Progenitor cell of endocrine pancreas (in vitro differentiated cells): Measurements from ENCODE around the gene EZR. TPM values are rescaled to one million over a fixed set of nuclear protein-coding genes. Genes with fewer than 3 reads are reported as not detected.

Source experiments
- DNase-seq: peaks from one replicate; pipeline ENCODE4 v3.0.0; 2021; ENCODE audit warnings: low spot score; ENCODE audit not compliant: unreplicated experiment
- H3K27ac Mint-ChIP-seq: 2 replicates; pipeline ENCODE4 v1.8.0; 2021; ENCODE audit warnings: mild to moderate bottlenecking, moderate library complexity, mixed read lengths
- H3K27me3 Mint-ChIP-seq: 2 replicates; pipeline ENCODE4 v1.8.0; 2021; ENCODE audit warnings: mixed read lengths
- H3K36me3 Mint-ChIP-seq: 2 replicates; pipeline ENCODE4 v1.8.0; 2022; ENCODE audit warnings: mixed read lengths; ENCODE audit not compliant: insufficient read depth
- H3K4me1 Mint-ChIP-seq: 2 replicates; pipeline ENCODE4 v1.8.0; 2021; ENCODE audit warnings: low read depth, mixed read lengths
- H3K4me3 Mint-ChIP-seq: 2 replicates; pipeline ENCODE4 v1.8.0; 2021; ENCODE audit warnings: low read depth, mild to moderate bottlenecking, moderate library complexity, mixed read lengths
- H3K9me3 Mint-ChIP-seq: 2 replicates; pipeline ENCODE4 v1.8.0; 2021; ENCODE audit warnings: low read depth, mixed read lengths
- total RNA-seq: library from RNA; stranded (reverse); gene quantifications from 2 replicates; pipeline ENCODE4 v1.2.1, GENCODE V29; 2021
- TF ChIP-seq, protein P1 (sequence below): fragments of 200-600 bp; sonication (generic); IDR thresholded peaks from one replicate; pipeline ENCODE4 v1.5.0; 2021; ENCODE audit warnings: antibody characterized with exemption, mild to moderate bottlenecking; ENCODE audit not compliant: unreplicated experiment

The EZR gene
- total RNA-seq, 1 donor from 2014 or later = 258 TPM

DNA sequence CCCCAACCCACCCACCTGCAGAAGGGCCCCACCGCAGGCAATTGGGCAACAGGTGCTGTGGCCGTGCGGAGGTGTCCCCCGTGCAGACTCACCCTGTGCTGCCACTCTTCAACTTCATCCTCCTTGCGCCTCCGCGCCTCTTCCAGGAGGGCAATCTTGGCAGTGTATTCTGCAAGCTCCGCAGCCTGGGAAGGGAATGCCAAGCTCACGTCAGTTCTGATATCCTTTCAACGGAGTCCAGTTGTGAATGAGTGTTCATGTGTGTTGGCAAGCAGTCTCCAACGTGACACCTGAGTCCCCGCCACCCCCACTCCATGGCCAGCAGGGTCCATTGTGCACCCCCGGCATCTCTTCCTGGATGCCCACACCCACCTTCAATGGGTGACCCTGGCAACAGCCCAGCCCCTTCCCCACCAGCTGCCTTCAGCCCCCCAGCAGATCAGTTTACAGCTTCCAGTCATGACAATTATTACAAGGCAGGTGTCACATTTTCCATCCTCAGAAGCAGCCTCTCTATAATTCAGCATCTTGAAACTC is 49.9 kb downstream of the EZR start:
- no peak overlapping the region for H3K4me3 Mint-ChIP-seq
- no peaks in the 10 kb centered on the region for H3K27me3 Mint-ChIP-seq
- H3K9me3 Mint-ChIP-seq = no peaks in the 10 kb centered on the region
- peaks cover 7% of the 10 kb centered on the region for H3K4me1 Mint-ChIP-seq
- no peak for DNase-seq
- peak overlapping the region; percentile 75 for H3K27ac Mint-ChIP-seq
- TF ChIP-seq, protein P1, sequence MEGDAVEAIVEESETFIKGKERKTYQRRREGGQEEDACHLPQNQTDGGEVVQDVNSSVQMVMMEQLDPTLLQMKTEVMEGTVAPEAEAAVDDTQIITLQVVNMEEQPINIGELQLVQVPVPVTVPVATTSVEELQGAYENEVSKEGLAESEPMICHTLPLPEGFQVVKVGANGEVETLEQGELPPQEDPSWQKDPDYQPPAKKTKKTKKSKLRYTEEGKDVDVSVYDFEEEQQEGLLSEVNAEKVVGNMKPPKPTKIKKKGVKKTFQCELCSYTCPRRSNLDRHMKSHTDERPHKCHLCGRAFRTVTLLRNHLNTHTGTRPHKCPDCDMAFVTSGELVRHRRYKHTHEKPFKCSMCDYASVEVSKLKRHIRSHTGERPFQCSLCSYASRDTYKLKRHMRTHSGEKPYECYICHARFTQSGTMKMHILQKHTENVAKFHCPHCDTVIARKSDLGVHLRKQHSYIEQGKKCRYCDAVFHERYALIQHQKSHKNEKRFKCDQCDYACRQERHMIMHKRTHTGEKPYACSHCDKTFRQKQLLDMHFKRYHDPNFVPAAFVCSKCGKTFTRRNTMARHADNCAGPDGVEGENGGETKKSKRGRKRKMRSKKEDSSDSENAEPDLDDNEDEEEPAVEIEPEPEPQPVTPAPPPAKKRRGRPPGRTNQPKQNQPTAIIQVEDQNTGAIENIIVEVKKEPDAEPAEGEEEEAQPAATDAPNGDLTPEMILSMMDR = no peak
- peaks cover 52% of the 10 kb centered on the region for H3K36me3 Mint-ChIP-seq

DNA sequence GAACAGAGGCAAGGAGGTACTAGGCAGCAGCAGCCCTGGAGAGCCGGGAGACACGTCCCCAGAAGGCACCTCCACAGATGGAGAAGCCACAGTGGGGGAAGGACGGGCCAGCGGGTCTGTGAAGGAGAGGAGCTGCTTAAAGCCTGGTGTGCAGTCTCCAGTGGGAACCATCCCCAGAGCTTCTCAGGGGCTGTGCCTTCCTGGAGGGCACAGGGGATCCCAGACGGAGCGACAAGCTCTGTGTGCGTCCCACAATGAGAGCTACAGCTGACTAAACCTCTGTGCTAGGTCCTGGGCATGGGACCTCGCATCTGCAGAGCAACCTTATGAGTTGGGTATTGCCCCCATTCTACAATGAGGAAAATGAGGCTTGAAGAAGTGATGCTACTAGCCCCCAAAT is 50.7 kb downstream of the EZR start:
- no peak overlapping the region for H3K4me3 Mint-ChIP-seq
- no peaks in the 10 kb centered on the region for H3K9me3 Mint-ChIP-seq
- no peaks in the 10 kb centered on the region for H3K27me3 Mint-ChIP-seq
- TF ChIP-seq, protein P1 = no peak
- DNase-seq = no peak
- peak overlapping the region; percentile 75 for H3K27ac Mint-ChIP-seq
- H3K36me3 Mint-ChIP-seq = peaks cover 52% of the 10 kb centered on the region
- peaks cover 9% of the 10 kb centered on the region for H3K4me1 Mint-ChIP-seq

DNA sequence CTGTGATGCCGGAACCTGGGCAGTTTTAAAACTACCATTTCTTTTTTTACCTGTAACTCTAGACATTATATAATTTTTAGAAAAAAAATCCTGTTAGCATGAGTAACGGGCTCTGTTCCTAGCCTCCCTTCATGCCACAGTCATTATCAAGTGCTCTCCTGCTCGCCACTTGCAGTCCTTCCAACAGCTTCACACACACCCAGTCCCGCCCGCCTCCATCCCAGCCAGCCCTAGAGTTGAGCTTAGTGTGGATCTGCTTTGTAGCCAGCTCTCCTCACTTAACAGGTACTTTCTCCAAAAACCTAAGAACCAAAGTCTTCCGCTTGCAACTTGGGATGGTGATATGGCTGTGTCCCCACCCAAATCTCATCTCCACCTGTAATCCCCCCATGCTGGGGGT is 51.5 kb downstream of the EZR start:
- Mint-ChIP-seq H3K9me3 (no peaks in the 10 kb centered on the region), H3K27me3 (no peaks in the 10 kb centered on the region), H3K4me3 (no peak overlapping the region), H3K27ac (peak overlapping the region; percentile 75), H3K36me3 (peaks cover 51% of the 10 kb centered on the region), H3K4me1 (peaks cover 15% of the 10 kb centered on the region)
- TF ChIP-seq, protein P1 = no peak
- no peak for DNase-seq

GRCh38 chr6:158766621-158767455 is 52.3 kb downstream of the EZR start:
- Mint-ChIP-seq H3K27ac (peak overlapping the region; percentile 87), H3K27me3 (no peaks in the 10 kb centered on the region), H3K36me3 (peaks cover 48% of the 10 kb centered on the region)

DNA sequence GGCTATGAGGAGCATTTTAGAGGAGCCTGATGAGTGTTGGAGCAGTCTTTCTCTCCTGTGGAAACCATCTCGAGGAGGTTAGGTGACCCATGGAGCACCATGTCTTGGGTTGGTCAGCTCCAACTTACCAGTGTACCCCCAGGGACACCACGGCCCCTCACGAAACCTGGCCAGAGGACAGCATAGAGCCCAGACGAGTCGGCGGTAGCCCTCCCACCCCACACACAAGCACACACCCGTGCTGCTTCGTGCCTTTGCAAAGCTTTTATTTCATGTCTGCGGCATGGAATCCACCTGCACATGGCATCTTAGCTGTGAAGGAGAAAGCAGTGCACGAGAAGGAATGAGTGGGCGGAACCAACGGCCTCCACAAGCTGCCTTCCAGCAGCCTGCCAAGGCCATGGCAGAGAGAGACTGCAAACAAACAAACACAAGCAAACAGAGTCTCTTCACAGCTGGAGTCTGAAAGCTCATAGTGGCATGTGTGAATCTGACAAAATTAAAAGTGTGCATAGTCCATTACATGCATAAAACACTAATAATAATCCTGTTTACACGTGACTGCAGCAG is 53.6 kb downstream of the EZR start:
- Mint-ChIP-seq H3K36me3 (peaks cover 38% of the 10 kb centered on the region), H3K27me3 (no peaks in the 10 kb centered on the region), H3K27ac (peak overlapping the region; percentile 12), H3K4me1 (peaks cover 18% of the 10 kb centered on the region), H3K4me3 (no peak overlapping the region), H3K9me3 (no peaks in the 10 kb centered on the region)
- TF ChIP-seq, protein P1 = no peak
- DNase-seq = no peak

More at GRCh38 chr6:158766621-158767455, 52.3 kb downstream of the EZR start:
- TF ChIP-seq, protein P1 = no peak
- no peak for DNase-seq
- Mint-ChIP-seq H3K9me3 (no peaks in the 10 kb centered on the region), H3K4me3 (no peak overlapping the region), H3K4me1 (peaks cover 16% of the 10 kb centered on the region)
